Measurements from ENCODE around the gene TECPR1. TPM values are rescaled to one million over a fixed set of nuclear protein-coding genes. Genes with fewer than 3 reads are reported as not detected.

Gene TECPR1
- total and polyA plus RNA-seq, 7 donors, result 7.7 to 38.2 (median 12.6) TPM

DNA sequence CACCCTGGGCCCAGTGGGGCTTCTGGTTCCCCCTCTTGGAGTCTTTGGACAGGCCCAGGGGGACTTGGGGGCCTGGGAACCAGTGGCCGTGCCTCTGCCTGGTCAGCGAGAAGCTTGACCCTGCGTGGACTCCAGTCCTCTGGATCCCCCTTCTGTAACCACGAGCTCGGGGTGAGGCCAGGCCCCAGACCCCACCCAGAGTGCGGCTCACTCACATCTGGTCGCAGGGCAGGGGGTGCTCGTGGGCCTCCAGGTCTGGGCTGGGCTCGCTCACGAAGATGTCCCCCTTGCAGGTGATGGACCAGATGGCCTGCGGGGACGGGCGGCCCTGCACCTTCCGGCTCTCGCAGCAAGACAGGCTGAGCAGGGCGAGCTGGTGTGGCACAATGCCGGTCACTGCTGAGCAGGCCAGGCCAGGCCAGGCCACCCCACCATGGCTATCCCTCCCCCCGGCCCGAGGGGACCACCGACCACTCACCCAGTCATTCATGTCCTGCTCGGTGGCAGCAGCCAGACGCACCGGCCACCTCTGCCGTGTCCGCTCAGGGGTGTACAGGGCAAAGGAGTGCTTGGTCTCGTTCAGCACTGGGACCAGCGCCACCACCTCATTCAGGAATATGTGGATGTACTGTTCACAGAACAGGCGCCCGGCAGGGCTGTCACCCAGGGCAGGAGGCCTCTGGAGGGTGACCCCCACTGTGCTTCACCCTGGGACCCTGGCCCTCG is 21.1 kb downstream of the TECPR1 start:
- peaks cover 0 to 43% (median 13%) of the 10 kb centered on the region in 4 donors for H3K36me3 ChIP-seq
- intact Hi-C loops (cut with DNase I), result no loop called here
- WGBS, 2 donors, result 95 to 96% methylated on average over 30 of the region's 30 CpGs

DNA sequence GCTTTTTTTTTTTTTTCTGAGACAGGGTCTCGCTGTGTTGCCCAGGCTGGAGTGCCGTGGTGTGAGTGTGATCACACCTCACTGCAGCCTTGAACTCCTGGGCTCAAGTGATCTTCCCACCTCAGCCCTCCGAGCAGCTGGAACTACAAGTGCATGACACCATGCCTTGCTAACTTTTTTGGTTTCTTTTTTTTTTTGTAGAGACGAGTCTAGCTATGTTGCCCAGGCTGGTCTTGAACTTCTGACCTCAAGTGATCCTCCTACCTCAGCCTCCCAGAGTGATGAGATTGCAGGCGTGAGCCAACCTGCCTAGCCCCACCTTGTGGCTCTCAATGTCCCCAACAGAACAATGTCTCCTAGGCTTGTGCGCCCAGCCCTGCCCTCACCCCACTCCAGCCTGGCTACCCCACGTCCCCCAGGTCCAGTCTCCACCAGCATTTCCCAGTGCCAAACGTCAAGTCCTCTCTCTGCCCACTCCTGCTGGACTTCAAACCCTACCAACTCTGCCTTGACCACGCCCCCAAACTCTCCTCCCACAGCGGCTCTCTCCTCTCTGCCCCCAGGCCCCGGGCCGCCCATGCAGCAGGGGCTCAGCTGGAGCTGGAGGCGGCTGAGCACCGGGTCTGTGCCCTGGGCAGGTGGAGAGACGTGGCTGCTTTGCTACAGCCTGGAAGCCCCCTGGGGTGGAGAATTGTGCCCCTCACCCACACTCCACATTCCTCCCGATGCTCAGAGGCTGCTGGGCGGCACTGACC is 21.9 kb downstream of the TECPR1 start:
- Histone ChIP-seq H3K4me3 (no peak overlapping the region), H3K4me1 (no peaks in the 10 kb centered on the region), H3K27ac (no peak overlapping the region), H3K27me3 (no peaks in the 10 kb centered on the region), H3K9me3 (no peaks in the 10 kb centered on the region), H3K36me3 (peaks cover 0 to 45% (median 13%) of the 10 kb centered on the region in 4 donors)
- TF ChIP-seq POLR2AphosphoS5 (IDR thresholded peaks at IDR 0.05), result no peak
- TF ChIP-seq EP300 (IDR thresholded peaks at IDR 0.05), result no peak
- no peak for TF ChIP-seq CTCF (IDR thresholded peaks at IDR 0.05)
- no peak for TF ChIP-seq POLR2A (IDR thresholded peaks at IDR 0.05)
- intact Hi-C loops (cut with DNase I), result no loop called here
- WGBS, 2 donors, result 91 to 92% methylated on average over 17 of the region's 17 CpGs
- DNase-seq, result no peak

More for the DNA sequence above, 21.1 kb downstream of the TECPR1 start:
- H3K4me1 ChIP-seq, result no peaks in the 10 kb centered on the region
- no peak for TF ChIP-seq POLR2A (IDR thresholded peaks at IDR 0.05)
- TF ChIP-seq POLR2AphosphoS5 (IDR thresholded peaks at IDR 0.05), result no peak
- no peak for TF ChIP-seq CTCF (IDR thresholded peaks at IDR 0.05)
- no peak for TF ChIP-seq EP300 (IDR thresholded peaks at IDR 0.05)
- H3K27ac ChIP-seq, result no peak overlapping the region
- no peak for DNase-seq
- H3K9me3 ChIP-seq, result no peaks in the 10 kb centered on the region
- H3K27me3 ChIP-seq, result no peaks in the 10 kb centered on the region
- H3K4me3 ChIP-seq, result no peak overlapping the region

- no peak overlapping the region for H3K27ac ChIP-seq
- no peaks in the 10 kb centered on the region for H3K27me3 ChIP-seq
- 90 to 91% methylated on average over 11 of the region's 11 CpGs for WGBS, 2 donors
- peaks cover 0 to 52% (median 13%) of the 10 kb centered on the region in 4 donors for H3K36me3 ChIP-seq
- H3K4me1 ChIP-seq, result no peaks in the 10 kb centered on the region
- intact Hi-C loops (cut with DNase I), result no loop called here
- no peak overlapping the region for H3K4me3 ChIP-seq
- H3K9me3 ChIP-seq, result no peaks in the 10 kb centered on the region
- TF ChIP-seq CTCF (IDR thresholded peaks at IDR 0.05) (no peak), POLR2A (IDR thresholded peaks at IDR 0.05) (no peak), POLR2AphosphoS5 (IDR thresholded peaks at IDR 0.05) (no peak), EP300 (IDR thresholded peaks at IDR 0.05) (no peak)
- DNase-seq, result no peak
These were observed 22.6 kb downstream of the TECPR1 start for GRCh38 chr7:98229441-98229840.

DNA sequence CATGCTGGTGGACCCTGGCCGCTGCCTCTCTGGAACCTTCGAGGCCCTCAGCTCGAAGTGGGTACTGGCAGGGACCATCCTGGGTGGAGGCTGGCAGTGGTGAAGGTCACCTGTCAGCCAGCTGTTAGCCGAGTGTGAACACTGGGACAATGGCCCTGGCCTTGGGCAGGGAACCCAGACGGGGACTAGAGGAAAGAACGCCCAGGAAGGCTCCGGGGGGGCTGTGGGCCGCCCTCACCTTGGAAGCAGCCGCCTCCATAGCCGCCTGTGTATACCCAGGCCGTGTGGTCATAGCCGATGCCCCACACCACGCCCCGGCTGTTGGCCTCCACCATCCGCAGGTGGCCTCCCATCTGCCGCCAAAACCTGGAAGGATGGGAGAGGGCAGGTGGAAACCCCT is 23.2 kb downstream of the TECPR1 start:
- H3K27me3 ChIP-seq, result no peaks in the 10 kb centered on the region
- no peak for DNase-seq
- no peak overlapping the region for H3K4me3 ChIP-seq
- intact Hi-C loops (cut with DNase I), result no loop called here
- H3K36me3 ChIP-seq, result peaks cover 0 to 53% (median 13%) of the 10 kb centered on the region in 4 donors
- no peak overlapping the region for H3K27ac ChIP-seq
- WGBS, 2 donors, result 92 to 95% methylated on average over 16 of the region's 16 CpGs
- no peaks in the 10 kb centered on the region for H3K4me1 ChIP-seq
- no peaks in the 10 kb centered on the region for H3K9me3 ChIP-seq
- no peak for TF ChIP-seq POLR2A (IDR thresholded peaks at IDR 0.05)
- no peak for TF ChIP-seq POLR2AphosphoS5 (IDR thresholded peaks at IDR 0.05)
- no peak for TF ChIP-seq CTCF (IDR thresholded peaks at IDR 0.05)
- no peak for TF ChIP-seq EP300 (IDR thresholded peaks at IDR 0.05)
